HepG2 (cell line): Measurements from ENCODE around the gene DELE1. TPM values are rescaled to one million over a fixed set of nuclear protein-coding genes. Genes with fewer than 3 reads are reported as not detected.

ENCODE experiments used
- ATRX ChIP-seq: sonication (generic); formaldehyde crosslinking; IDR thresholded peaks from 2 replicates; pipeline ENCODE4 v1.4.0; 2020; ENCODE audit warnings: missing genetic modification reagents, borderline replicate concordance
- KDM4B ChIP-seq: sonication (generic); formaldehyde crosslinking; IDR thresholded peaks from 2 replicates; pipeline ENCODE4 v1.4.0; 2020; ENCODE audit warnings: missing genetic modification reagents
- NONO ChIP-seq, 2 experiments: fragments of 450-650 bp in 1 of 2; sonication (generic) in 1 of 2; formaldehyde crosslinking in 1 of 2; IDR thresholded peaks in 1 of 2; conservative IDR thresholded peaks in 1 of 2; 2 replicates each; pipeline versions ENCODE4 v1.6.1 to v1.8.0; 2017 to 2022; ENCODE audit warnings: mild to moderate bottlenecking in 1 of 2, missing genetic modification reagents in 1 of 2, moderate library complexity in 1 of 2
- RAD21 ChIP-seq: fragments of 450-650 bp; formaldehyde crosslinking; IDR thresholded peaks from 2 replicates; pipeline ENCODE4 v1.5.0; 2020; ENCODE audit warnings: mild to moderate bottlenecking
- ZIK1 ChIP-seq: sonication (generic); formaldehyde crosslinking; IDR thresholded peaks from 2 replicates; pipeline ENCODE4 v1.5.0; 2020; ENCODE audit warnings: mild to moderate bottlenecking, low read depth, missing genetic modification reagents, borderline replicate concordance
- ZNF317 ChIP-seq: sonication (generic); formaldehyde crosslinking; IDR thresholded peaks from 2 replicates; pipeline ENCODE4 v1.5.0; 2020; ENCODE audit warnings: mild to moderate bottlenecking, missing genetic modification reagents
- ZNF441 ChIP-seq: sonication (generic); formaldehyde crosslinking; IDR thresholded peaks from 2 replicates; pipeline ENCODE4 v1.7.0; 2021; ENCODE audit warnings: missing genetic modification reagents, borderline replicate concordance
- polyA plus RNA-seq, 8 experiments: library from polyadenylated mRNA; depleted of rRNA in 3 of 8; stranded (reverse) in 7 of 8; unstranded in 1 of 8; fragments of >200 nt; fragmentation: Illumina TruSeq in 4 of 8; extraction: Trizol in 4 of 8; gene quantifications; 2 replicates each; pipeline versions ENCODE4 v1.2.1 to v1.2.3, GENCODE V29; 2011 to 2016; ENCODE audit warnings: low read depth in 4 of 8, missing spikeins in 1 of 8, mixed read lengths in 1 of 8; ENCODE audit not compliant: insufficient read depth in 1 of 8
- total RNA-seq, 5 experiments: library from RNA; depleted of rRNA; stranded (reverse); fragments of >200 nt; fragmentation: Illumina TruSeq; extraction: Trizol; gene quantifications; 2 replicates each; pipeline ENCODE4 v1.2.3, GENCODE V29; 2016; ENCODE audit warnings: low read depth in 1 of 5
- TF ChIP-seq, protein P1 (sequence below), 2 experiments: IDR thresholded peaks; 2 replicates each; pipeline ENCODE4 v1.6.1; 2011 to 2012; ENCODE audit warnings: low read length in 2 of 2, borderline replicate concordance in 1 of 2, low read depth in 1 of 2, mild to moderate bottlenecking in 1 of 2, moderate library complexity in 1 of 2
- TF ChIP-seq, protein P2 (sequence below): sonication (generic); formaldehyde crosslinking; IDR thresholded peaks from 2 replicates; pipeline ENCODE4 v1.4.0; 2020; ENCODE audit warnings: mild to moderate bottlenecking, missing genetic modification reagents
- TF ChIP-seq, protein P3 (sequence below): IDR thresholded peaks from 2 replicates; pipeline ENCODE4 v1.4.0; 2020; ENCODE audit warnings: mild to moderate bottlenecking, missing genetic modification reagents
- TF ChIP-seq, protein P4 (sequence below): sonication (generic); formaldehyde crosslinking; IDR thresholded peaks from 2 replicates; pipeline ENCODE4 v1.4.0; 2020; ENCODE audit warnings: missing genetic modification reagents, mild to moderate bottlenecking, borderline replicate concordance
- TF ChIP-seq, protein P5 (sequence below): IDR thresholded peaks from 2 replicates; pipeline ENCODE4 v1.6.1; 2016
- TF ChIP-seq, protein P6 (sequence below): sonication (generic); formaldehyde crosslinking; IDR thresholded peaks from 2 replicates; pipeline ENCODE4 v1.4.0; 2020; ENCODE audit warnings: mild to moderate bottlenecking, missing genetic modification reagents

DELE1 gene
- total and polyA plus RNA-seq, 2 of the 13 experiments (the other 11 are each of a cell fraction or from before 2014, with no cell fraction given), result 57.5 to 90.3 TPM

DNA sequence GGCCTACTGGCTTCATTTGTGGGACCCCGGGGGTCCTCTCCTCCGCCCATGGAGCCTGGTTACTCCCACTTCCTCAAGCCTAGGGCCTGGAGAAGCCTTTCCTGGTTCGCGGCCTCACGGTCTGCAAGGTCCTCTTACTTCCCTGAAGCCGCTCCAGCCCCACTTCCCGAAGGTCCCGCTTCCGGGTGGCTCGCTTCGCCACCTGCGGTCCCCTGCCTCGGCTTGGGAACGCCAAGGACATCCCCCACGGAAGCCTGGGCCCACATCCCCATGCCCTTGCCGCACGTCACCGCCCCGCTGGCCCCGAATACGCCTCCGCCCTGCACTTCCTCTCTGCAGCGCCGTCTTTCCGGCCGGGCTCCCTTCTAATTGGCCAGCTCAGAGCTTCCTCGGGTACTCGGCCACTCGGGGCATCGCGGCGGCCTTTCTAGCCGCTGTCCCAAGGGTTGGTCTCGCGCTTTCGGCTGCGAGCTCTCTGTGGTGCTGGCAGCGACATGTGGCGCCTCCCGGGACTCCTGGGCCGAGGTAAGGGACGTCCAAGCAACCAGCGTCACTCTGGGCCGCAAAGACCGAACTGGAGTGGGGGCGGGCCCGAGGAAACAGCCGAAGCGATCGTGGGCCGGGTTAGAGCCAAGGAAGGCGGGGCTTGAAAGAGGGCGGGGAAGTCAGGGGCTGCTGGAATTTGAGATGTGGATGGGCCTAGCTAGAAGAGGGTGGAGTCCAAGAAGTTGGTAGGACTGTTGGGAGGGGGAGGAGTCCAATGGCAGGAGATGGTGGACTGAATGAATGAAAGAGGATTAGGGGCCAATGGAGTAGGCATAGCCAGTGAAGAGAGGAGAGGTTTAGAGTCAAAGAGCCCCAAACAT, at the start of gene DELE1 (continued):
- TF ChIP-seq, protein P1, sequence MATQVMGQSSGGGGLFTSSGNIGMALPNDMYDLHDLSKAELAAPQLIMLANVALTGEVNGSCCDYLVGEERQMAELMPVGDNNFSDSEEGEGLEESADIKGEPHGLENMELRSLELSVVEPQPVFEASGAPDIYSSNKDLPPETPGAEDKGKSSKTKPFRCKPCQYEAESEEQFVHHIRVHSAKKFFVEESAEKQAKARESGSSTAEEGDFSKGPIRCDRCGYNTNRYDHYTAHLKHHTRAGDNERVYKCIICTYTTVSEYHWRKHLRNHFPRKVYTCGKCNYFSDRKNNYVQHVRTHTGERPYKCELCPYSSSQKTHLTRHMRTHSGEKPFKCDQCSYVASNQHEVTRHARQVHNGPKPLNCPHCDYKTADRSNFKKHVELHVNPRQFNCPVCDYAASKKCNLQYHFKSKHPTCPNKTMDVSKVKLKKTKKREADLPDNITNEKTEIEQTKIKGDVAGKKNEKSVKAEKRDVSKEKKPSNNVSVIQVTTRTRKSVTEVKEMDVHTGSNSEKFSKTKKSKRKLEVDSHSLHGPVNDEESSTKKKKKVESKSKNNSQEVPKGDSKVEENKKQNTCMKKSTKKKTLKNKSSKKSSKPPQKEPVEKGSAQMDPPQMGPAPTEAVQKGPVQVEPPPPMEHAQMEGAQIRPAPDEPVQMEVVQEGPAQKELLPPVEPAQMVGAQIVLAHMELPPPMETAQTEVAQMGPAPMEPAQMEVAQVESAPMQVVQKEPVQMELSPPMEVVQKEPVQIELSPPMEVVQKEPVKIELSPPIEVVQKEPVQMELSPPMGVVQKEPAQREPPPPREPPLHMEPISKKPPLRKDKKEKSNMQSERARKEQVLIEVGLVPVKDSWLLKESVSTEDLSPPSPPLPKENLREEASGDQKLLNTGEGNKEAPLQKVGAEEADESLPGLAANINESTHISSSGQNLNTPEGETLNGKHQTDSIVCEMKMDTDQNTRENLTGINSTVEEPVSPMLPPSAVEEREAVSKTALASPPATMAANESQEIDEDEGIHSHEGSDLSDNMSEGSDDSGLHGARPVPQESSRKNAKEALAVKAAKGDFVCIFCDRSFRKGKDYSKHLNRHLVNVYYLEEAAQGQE (IDR thresholded peaks at IDR 0.05; ENCODE audit: borderline replicate concordance in 1 of 2, low read depth in 1 of 2, low read length in 2 of 2), result no peak
- TF ChIP-seq ZIK1 (peak; percentile 68; the same call in 1 of the 2 replicates), ZNF317 (CRISPR knock-in tag) (peak; percentile 89), KDM4B (CRISPR knock-in tag) (peak; percentile 67), ATRX (no peak), NONO (IDR thresholded peaks at IDR 0.05) (no peak), NONO (CRISPR knock-in tag; conservative IDR thresholded peaks at IDR 0.05) (peak; percentile 35; the same call in 1 of the 2 replicates), RAD21 (CRISPR knock-in tag) (no peak), ZNF441 (CRISPR knock-in tag) (peak; percentile 92)
- TF ChIP-seq, protein P2, sequence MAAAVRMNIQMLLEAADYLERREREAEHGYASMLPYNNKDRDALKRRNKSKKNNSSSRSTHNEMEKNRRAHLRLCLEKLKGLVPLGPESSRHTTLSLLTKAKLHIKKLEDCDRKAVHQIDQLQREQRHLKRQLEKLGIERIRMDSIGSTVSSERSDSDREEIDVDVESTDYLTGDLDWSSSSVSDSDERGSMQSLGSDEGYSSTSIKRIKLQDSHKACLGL (CRISPR knock-in tag), result peak; percentile 85
- TF ChIP-seq, protein P3, sequence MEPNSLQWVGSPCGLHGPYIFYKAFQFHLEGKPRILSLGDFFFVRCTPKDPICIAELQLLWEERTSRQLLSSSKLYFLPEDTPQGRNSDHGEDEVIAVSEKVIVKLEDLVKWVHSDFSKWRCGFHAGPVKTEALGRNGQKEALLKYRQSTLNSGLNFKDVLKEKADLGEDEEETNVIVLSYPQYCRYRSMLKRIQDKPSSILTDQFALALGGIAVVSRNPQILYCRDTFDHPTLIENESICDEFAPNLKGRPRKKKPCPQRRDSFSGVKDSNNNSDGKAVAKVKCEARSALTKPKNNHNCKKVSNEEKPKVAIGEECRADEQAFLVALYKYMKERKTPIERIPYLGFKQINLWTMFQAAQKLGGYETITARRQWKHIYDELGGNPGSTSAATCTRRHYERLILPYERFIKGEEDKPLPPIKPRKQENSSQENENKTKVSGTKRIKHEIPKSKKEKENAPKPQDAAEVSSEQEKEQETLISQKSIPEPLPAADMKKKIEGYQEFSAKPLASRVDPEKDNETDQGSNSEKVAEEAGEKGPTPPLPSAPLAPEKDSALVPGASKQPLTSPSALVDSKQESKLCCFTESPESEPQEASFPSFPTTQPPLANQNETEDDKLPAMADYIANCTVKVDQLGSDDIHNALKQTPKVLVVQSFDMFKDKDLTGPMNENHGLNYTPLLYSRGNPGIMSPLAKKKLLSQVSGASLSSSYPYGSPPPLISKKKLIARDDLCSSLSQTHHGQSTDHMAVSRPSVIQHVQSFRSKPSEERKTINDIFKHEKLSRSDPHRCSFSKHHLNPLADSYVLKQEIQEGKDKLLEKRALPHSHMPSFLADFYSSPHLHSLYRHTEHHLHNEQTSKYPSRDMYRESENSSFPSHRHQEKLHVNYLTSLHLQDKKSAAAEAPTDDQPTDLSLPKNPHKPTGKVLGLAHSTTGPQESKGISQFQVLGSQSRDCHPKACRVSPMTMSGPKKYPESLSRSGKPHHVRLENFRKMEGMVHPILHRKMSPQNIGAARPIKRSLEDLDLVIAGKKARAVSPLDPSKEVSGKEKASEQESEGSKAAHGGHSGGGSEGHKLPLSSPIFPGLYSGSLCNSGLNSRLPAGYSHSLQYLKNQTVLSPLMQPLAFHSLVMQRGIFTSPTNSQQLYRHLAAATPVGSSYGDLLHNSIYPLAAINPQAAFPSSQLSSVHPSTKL (CRISPR knock-in tag), result no peak; the same call in 1 of the 2 replicates
- TF ChIP-seq, protein P4, sequence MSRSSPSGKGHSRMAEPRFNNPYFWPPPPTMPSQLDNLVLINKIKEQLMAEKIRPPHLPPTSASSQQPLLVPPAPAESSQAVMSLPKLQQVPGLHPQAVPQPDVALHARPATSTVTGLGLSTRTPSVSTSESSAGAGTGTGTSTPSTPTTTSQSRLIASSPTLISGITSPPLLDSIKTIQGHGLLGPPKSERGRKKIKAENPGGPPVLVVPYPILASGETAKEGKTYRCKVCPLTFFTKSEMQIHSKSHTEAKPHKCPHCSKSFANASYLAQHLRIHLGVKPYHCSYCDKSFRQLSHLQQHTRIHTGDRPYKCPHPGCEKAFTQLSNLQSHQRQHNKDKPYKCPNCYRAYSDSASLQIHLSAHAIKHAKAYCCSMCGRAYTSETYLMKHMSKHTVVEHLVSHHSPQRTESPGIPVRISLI (CRISPR knock-in tag), result peak; percentile 42; the same call in 1 of the 2 replicates
- TF ChIP-seq, protein P5, sequence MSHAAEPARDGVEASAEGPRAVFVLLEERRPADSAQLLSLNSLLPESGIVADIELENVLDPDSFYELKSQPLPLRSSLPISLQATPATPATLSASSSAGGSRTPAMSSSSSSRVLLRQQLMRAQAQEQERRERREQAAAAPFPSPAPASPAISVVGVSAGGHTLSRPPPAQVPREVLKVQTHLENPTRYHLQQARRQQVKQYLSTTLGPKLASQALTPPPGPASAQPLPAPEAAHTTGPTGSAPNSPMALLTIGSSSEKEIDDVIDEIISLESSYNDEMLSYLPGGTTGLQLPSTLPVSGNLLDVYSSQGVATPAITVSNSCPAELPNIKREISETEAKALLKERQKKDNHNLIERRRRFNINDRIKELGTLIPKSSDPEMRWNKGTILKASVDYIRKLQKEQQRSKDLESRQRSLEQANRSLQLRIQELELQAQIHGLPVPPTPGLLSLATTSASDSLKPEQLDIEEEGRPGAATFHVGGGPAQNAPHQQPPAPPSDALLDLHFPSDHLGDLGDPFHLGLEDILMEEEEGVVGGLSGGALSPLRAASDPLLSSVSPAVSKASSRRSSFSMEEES (CRISPR knock-in tag), result peak; percentile 28; the same call in 1 of the 2 replicates
- TF ChIP-seq, protein P6, sequence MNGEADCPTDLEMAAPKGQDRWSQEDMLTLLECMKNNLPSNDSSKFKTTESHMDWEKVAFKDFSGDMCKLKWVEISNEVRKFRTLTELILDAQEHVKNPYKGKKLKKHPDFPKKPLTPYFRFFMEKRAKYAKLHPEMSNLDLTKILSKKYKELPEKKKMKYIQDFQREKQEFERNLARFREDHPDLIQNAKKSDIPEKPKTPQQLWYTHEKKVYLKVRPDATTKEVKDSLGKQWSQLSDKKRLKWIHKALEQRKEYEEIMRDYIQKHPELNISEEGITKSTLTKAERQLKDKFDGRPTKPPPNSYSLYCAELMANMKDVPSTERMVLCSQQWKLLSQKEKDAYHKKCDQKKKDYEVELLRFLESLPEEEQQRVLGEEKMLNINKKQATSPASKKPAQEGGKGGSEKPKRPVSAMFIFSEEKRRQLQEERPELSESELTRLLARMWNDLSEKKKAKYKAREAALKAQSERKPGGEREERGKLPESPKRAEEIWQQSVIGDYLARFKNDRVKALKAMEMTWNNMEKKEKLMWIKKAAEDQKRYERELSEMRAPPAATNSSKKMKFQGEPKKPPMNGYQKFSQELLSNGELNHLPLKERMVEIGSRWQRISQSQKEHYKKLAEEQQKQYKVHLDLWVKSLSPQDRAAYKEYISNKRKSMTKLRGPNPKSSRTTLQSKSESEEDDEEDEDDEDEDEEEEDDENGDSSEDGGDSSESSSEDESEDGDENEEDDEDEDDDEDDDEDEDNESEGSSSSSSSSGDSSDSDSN (CRISPR knock-in tag), result peak; percentile 92
